Panc1 (cell line): ENCODE results near the gene ZNF619.

ENCODE experiments used
- CTCF ChIP-seq: fragments of 450-650 bp; IDR thresholded peaks from 2 replicates; pipeline ENCODE4 v1.5.1; 2017; ENCODE audit warnings: mild to moderate bottlenecking
- POLR2AphosphoS5 ChIP-seq: IDR thresholded peaks from 2 replicates; pipeline ENCODE4 v1.6.1; 2012; ENCODE audit warnings: mild to moderate bottlenecking, low read depth, low read length, moderate library complexity
- REST ChIP-seq, 2 experiments: IDR thresholded peaks; 2 replicates each; pipeline ENCODE4 v1.6.1; 2011 to 2012; ENCODE audit warnings: low read depth in 2 of 2, control low read depth in 1 of 2, low read length in 1 of 2, mild to moderate bottlenecking in 1 of 2, moderate library complexity in 1 of 2; ENCODE audit not compliant: insufficient read depth in 1 of 2
- SIN3A ChIP-seq: IDR thresholded peaks from 2 replicates; pipeline ENCODE4 v1.6.1; 2012; ENCODE audit warnings: low read depth, mild to moderate bottlenecking, low read length, moderate library complexity, borderline replicate concordance; ENCODE audit not compliant: insufficient read depth
- TCF7L2 ChIP-seq: IDR thresholded peaks from 2 replicates; pipeline ENCODE4 v1.6.1; 2011; ENCODE audit warnings: mild to moderate bottlenecking, low read depth, low read length, inconsistent platforms

GRCh38 chr3:40487172-40487571 is 10.2 kb downstream of the ZNF619 start:
- no peak for TF ChIP-seq CTCF
- TF ChIP-seq POLR2AphosphoS5 = no peak
- TF ChIP-seq SIN3A = no peak
- TF ChIP-seq REST (IDR thresholded peaks at IDR 0.05; ENCODE audit: insufficient read depth in 1 of 2, low read depth in 2 of 2, low read length in 1 of 2) = no peak
- TF ChIP-seq TCF7L2 = no peak
